ENCODE measurements around the gene MSL3.

Gene MSL3

DNA sequence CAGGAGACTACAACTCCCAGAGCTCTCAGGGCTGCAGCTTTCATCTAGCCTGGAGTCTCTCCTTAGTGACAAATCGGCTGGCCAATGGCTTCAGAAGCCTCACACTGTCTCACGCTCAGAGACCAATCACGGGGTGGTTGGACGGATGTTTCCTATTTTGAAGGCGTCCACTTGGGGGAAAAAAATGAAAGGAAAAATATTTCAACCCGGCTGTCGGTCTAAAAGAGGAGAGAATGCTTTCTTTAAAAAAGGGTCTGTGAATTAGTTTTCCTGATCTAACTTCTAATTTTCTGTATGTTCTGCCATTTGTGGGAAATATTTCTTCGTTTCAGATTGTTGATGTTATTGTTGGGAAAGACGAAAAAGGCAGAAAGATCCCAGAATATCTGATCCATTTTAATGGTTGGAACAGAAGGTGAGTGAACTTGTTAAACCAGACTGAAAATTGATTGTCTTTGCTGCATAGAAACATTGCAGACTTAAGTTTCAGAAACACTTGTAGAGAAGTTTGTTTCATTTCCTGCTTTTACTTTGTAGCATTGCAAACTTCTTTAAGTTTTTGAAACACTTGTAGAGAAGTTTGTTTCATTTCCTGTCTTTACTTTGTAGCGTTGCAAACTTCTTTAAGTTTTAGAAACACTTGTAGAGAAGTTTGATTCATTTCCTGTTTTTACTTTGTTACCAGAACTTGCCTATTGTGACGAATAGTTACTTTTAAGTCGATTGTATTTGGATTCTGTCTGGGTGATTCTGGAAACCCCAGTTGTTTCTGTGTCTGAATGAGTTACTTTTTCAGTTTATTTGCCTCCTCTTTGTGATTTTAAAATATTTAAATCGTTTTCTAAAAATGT lies 1.6 kb downstream of the MSL3 start:
- DNase-seq (ENCODE audit: low spot score), result peak; percentile 18

DNA sequence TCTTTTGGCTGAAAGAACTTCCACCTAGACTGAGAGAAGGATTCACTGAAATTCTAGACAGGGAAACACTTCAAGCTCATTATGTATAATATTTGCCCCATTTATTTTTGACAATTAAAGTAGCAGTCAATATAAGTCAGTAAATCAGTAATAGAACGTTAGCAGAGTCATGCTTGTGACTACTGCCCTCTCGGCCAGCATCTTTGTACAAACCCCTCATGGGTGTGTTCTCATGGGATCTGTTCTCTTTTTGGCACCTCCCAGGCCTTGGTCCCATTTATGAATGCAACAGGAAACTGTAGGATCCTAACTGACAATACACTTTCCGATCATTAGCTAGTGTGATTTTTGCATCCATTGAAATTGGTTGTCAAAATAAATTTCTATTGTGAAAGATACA lies 2.9 kb downstream of the MSL3 start:
- DNase-seq (ENCODE audit: low spot score), result no peak

DNA sequence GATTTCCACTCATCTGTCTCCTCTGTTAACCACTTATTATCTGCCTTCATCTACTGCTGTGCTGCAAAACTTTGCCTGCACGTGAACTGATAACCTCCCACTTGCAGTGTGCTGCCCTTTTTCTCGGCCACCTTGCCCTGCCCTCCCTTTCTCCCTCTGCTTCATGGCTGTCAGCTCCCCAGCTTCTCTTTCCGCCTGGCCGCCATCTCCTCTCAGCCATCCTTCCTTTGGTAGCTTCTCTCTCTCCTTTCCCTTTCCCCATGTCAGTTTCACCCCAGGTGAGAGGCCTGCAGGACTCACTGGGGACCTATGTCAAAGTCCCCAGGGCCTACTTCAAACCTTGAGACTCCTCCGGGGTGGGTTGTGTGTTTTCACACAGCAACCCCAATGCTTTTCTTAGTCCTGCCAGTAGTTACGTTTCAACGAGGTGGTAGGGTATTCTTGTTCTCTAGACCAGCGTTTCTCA lies 6.6 kb downstream of the MSL3 start:
- no peak for DNase-seq (ENCODE audit: low spot score)

DNA sequence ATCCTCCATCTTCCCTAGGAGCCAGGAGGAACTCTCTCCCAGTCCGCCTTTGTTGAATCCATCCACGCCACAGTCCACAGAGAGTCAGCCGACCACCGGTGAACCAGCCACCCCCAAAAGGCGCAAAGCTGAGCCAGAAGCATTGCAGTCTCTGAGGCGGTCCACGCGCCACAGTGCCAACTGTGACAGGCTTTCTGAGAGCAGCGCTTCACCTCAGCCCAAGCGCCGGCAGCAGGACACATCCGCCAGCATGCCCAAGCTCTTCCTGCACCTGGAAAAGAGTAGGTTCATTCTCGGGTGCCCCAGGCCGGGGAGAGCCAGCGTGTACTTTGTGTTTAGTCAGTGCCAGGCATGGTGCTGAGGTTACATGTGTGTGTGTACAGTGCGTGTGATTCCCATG lies 7.4 kb downstream of the MSL3 start:
- no peak for DNase-seq (ENCODE audit: low spot score)

DNA sequence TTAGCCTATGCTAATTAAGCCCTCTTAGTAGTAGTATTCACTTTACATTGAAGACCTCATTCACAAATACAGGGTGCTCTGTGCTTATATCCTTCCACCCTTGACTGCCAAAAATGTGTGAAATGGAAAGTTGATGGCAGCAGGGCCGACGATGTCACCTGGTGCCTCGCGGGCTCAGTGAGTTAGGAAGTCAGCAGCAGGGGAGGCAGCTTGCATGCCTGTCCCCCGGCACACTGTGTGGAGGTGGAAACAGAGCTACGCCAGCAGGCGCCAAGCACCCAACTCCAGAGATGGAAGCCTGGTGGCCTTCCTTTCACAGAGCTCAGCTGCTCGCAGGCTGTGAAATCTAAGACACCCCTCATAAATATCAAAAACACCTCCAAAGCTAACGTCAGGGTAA lies 8.4 kb downstream of the MSL3 start:
- no peak for DNase-seq (ENCODE audit: low spot score)

DNA sequence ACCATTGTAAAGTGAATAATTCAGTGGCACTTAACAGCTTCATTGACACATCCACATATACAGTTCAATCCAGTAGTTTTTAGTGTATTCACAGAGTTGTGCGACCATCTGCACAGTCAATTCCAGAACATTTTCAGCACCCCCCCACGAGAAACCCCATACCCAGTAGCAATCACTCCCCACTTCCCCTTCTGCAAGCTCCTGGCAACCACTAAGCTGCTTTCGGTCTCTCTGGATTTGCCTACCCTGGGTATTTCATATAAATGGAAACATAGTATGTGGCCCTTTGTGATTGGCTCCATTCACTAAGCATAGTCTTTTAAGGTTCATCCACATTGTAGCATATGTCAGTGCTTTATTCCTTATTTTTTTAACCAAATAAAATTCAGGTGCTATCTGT lies 10.0 kb downstream of the MSL3 start:
- DNase-seq (ENCODE audit: low spot score), result no peak

DNA sequence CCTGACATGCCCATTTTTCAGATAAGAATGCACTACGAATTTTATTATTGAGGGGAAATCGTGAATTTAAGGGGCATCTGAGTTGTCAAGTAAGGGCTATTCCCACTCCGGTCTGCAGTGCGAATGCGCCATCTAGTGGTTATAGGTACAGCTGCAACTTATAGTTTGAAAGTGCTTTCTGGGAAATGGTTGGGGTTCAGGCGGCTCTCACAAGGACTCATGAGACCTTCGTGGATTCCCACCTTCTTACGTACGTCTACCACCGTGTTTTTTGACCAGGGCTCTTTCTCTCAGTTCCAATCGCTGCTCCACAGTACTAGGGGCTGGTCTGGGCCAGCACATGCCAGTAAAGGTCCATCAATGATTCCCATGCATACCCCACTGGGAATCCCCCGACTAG lies 12.3 kb downstream of the MSL3 start:
- DNase-seq (ENCODE audit: low spot score), result peak; percentile 11

DNA sequence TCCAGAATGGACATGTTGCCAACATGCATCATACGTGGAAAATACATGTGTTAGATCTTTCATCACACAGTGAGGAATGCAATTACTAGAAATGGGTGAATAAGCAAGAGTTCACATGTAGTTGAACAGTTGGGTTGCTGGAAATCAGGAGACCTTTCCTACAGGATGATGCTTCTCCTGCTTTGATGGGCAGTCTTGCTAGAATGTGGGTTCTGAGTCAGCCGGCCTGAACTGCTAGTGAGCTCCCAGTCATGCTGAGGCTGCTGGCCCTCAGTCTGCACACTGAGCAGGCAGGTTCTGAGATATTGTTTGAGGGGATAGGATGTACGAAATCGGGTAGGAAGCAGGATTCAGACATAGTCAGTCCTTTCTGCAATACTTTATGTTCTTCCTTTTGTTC lies 20.2 kb downstream of the MSL3 start:
- DNase-seq (ENCODE audit: low spot score), result no peak

DNA sequence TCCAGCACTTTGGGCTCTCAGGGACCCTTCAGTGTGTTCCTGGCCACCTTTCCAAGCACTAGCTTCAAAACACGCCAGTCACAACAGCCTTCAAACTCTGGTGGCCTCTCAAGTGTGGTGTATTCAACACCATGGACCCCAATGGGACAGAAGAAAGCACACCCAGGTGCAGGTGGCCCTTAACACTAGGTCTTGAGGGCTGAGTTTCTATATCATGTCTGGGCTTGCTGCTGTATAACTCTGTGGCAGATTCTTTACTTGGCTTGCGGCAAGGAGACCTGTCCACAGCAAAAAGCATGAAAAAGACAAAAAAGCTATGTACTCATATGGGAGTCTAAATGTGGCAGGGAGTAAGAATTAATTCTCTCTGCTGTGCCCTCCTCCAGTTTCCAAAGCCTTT lies 23.1 kb downstream of the MSL3 start:
- DNase-seq (ENCODE audit: low spot score), result no peak

DNA sequence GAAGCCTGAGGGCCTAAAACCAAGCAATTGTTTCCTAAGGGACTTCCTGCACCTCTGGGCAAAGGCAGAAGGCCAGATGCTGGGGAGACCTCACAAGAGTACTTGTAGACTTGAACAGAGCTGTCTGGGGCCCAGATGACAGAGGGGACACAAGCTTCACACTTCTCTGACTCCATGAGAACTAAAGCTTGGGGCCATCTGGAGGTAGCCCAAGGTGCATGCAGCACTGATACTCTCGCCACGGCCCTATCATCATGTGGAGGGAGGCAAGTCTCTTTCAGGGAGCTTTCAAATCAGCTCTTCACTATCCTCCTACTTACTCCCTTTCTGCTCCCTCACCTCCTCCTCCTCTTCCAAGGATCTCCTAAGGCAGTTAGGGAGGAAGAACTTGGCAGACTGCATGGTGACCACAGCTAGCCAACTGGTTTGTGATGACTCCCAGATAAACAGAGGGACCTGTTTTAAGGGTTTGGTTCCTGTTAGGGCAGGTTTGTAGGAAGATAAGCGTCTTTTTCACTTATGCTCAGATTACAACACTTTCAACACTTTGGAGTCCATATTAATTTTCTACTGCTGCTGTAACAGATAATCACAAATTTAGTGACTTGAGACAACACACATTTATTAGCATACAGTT lies 23.8 kb downstream of the MSL3 start:
- no peak for DNase-seq (ENCODE audit: low spot score)

DNA sequence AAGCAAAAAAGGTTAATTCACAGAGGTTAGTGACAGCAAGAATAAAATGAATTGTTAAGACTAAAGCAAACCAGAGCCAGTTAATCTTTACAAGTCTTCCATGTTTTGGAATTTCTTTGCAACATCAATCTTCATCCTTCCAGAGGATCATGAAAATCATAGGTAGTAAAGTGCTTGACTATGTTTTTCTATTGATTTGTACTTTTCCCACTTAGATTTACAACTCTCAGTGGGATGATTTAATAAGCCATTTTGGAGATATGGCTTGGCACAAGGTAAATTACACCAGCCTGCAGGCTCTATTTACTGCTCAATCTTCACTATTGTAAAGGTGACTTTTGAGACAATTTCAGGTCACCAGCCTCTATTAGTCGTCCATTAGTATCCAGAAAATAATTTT lies 26.5 kb downstream of the MSL3 start:
- no peak for DNase-seq (ENCODE audit: low spot score)

DNA sequence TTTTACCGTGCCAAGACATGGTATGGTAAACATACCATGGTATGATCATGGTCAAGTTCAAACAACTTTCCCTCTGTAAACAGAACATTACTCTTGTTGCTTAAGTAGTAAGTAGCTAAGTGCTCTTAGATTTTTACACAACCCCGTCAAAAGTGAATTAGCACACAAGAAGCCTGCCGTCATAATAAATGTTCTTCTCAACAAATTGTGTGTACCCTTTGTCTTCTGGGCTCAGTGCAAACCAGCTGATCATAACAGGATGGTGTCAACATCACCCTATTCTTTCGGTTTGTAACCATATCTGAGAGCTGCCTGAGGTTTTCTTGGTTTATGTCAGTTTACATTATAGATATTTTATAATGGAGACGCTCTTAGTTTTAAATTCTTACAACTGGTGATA lies 28.8 kb downstream of the MSL3 start:
- DNase-seq (ENCODE audit: low spot score), result no peak

DNA sequence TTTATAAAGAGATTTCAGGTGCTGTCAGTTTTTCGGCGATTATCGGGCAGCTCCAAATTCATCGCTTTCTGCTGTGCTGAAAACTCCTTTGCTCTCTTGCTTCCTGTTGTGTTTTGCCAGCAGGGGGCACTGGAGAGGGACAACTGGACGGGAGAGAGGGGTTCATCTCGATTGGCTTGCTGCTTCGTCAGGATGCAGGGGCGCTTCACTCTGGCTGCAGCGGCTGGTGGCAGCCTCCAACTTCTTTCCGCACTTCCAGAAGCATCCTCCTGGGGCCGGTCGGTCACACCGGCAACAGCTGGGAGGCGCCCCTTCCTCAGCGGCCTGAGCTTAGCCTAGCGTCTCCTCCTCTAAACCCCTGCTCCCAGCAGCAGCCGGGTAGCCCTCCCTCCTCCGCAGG lies 29.5 kb downstream of the MSL3 start:
- no peak for DNase-seq (ENCODE audit: low spot score)

DNA sequence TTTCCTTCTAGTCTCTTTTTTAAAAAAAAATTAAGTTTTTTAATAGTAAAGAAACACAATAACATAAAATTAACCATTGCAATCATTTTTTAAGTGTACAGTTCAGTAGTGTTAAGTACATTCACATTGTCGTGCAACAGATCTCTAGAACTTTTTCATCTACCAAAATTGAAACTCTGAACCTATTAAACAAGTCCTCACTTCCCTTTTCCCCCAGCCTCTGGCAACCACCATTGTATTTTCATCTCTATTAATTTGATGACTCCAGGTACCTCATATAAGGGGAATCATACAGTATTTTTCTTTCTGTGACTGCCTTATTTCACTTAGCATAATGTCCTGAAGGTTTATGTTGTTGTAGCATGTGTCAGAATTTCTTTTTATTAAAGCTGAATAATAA lies 31.8 kb downstream of the MSL3 start:
- no peak for DNase-seq (ENCODE audit: low spot score)

DNA sequence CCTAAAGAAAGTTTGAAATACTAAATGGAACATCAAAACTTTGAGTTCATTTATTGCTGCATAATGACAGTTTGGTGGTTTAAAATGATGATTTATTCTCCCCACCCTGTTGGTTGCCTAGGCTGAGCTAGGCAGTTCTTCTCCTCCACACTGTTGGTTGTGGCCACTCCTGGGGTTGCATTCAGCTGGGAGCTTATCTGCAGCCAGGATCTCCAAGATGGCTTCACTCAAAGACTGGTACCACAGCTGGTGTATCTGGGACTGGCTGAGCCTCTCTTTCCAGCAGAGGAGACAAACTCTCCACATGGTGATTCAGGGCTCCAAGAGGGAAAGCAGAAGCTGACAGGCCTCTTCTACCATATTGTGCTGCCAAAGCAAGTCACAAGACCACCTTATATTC lies 33.1 kb downstream of the MSL3 start:
- DNase-seq (ENCODE audit: low spot score), result no peak

DNA sequence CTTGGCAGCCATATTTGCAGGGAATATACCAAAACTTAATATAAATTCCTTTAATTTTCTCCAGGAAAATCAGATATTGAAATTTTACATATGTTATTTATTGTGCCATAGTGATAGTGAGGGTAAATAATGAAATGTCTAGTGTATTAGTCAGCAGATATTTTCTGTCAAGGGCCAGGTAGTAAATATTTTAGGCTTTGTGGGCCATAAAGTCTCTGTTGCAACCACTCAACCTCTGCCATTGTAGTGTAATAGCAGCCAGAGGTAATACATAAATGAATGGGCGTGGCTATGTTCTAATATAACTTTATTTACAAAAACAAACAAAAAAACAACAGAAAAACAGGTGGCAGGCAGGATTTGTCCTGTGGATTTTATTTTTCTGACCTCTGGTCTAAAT lies 33.5 kb downstream of the MSL3 start:
- no peak for DNase-seq (ENCODE audit: low spot score)

DNA sequence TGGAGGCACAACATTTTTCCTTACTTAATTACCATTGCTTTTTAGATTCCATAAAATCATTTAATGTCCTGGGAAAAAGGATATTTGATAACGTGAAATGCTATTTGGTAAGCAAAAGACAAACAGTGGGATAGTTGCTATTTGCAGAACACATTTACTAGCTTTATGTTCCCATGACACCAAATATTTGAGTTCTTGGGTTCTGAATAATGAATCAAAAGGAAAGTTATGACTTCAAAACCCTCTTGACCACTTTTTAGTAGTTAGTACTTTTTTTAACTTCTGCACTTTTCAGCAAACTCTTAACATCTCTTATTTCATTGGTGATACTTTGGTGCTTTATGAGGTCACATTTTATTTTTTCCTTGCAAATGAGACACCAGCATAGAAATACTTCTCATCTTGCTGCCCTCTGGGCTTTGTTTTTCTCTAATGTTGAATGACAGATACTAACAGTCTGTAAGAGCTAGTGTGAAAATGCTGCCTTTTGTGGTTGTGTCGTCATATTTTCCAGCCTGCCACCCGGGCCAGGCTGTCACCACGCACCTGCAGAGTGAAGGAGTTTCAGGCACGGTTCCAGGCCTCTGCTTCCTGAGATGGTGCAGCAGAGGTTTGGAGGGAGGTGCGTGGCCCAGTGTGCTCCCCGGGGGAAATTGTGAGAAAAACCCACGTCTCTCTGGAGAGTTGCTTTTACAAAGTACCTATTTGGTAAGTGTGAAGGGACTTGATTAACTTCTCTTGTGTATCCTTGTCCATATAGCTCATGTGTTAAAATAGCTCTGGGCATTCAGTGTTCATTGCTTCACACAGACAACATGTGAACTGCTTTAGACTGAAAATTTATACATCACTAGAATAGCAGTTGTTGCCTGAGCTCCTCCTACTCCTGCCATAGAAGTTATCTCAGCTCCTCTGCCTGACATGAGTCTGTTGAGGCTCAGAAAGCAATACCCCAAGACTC lies 34.7 kb downstream of the MSL3 start:
- no peak for DNase-seq (ENCODE audit: low spot score)

DNA sequence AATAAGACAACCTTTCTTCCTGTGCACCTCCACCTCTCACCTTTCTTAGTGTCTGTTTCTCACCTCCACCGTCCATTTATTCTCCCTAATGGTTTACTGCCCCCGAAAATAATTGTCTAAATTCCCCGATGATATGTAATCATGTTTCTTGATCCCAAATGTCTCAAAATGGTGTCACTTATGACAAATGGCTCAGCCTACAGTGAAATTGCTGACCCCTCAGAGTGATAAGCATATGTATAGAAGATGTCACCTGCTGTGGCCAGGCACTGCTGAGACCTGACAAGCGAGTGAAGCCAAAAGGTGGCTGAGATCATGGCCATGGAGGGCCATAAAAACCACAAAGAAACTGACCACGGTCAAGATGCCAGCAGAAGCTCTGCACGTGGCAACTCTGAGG lies 35.7 kb downstream of the MSL3 start:
- DNase-seq (ENCODE audit: low spot score), result no peak

DNA sequence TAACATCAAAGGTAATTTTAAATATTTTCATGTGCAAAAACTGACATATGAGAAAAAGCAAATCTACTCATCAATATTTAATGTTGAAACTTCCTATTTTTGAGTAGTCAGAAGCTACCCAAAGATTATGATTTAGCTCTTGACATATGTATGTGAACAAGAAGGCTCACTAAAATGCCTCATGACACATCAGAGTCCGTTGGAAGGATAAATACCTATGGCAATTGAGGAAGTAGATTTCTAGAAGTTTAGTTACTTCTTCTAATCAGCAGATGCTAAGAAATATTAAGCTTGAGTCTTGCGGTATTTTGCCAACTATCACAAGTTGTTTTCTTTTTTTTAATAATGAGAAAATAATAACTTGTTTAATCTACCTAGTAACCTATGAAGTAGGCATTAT lies 55.3 kb downstream of the MSL3 start:
- no peak for DNase-seq (ENCODE audit: low spot score)
